AG04450 (cell line): Measurements from ENCODE around the gene CD8B2. TPM values are rescaled to one million over a fixed set of nuclear protein-coding genes. Genes with fewer than 3 reads are reported as not detected.

Experiments
- CTCF ChIA-PET: fragments of 300-600, 350-600 bp; formaldehyde crosslinking; extraction: SDS; loops from one replicate; lab custom pipeline; 2022; ENCODE audit warnings: antibody characterized with exemption, inconsistent platforms; lab: Charles Lee
- POLR2A ChIA-PET: fragments of 350-600 bp; formaldehyde crosslinking; extraction: SDS; loops from one replicate; lab custom pipeline; 2021; ENCODE audit warnings: antibody characterized with exemption, inconsistent platforms; lab: Yijun Ruan, JAX
- DNase-seq: peaks from one replicate; pipeline ENCODE4 v3.0.0-alpha.2; 2011; ENCODE audit warnings: low read depth, low spot score
- H3K27ac ChIP-seq: one replicate; pipeline ENCODE4 v1.5.1; 2012; ENCODE audit warnings: low read depth, low read length, control low read depth
- H3K27me3 ChIP-seq: one replicate; pipeline ENCODE4 v1.6.0; 2012; ENCODE audit warnings: low read length; ENCODE audit not compliant: control insufficient read depth, insufficient read depth
- H3K4me3 ChIP-seq: 2 replicates; pipeline ENCODE4 v1.5.1; 2011; ENCODE audit warnings: mild to moderate bottlenecking, low read depth, low read length, control low read depth
- H3K9me3 ChIP-seq: 2 replicates; pipeline ENCODE4 v1.5.1; 2012; ENCODE audit warnings: low read length; ENCODE audit not compliant: control insufficient read depth, insufficient read depth
- polyA plus RNA-seq: library from polyadenylated mRNA; depleted of rRNA; stranded (reverse); fragments of >200 nt; gene quantifications from 2 replicates; pipeline ENCODE4 v1.2.3, GENCODE V29; 2011
- TF ChIP-seq, protein P1 (sequence below): IDR thresholded peaks from 2 replicates; pipeline ENCODE4 v1.5.1; 2011; ENCODE audit warnings: low read depth, low read length, control low read depth, inconsistent platforms

The CD8B2 gene
- polyA plus RNA-seq, 1 experiment = not detected

DNA sequence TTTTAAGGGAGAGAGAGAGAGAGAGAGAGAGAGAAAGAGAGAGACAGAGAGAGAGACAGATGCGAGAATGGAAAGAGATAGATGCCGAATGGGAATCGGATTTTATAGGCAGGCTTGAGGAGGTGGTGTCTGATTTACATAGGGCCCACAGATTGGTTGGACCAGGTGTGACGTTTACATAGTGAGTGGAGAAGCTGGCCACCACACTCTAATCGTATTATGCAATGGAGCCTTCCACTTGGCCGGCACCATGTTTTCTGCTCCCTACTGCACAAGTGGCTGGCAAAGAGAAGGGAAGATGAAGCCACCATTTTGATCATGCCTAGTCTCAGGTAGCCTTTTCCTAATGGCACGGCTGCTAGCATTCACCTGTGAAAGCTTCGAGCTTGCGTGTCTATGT lies 33.9 kb downstream of the CD8B2 start:
- TF ChIP-seq, protein P1, sequence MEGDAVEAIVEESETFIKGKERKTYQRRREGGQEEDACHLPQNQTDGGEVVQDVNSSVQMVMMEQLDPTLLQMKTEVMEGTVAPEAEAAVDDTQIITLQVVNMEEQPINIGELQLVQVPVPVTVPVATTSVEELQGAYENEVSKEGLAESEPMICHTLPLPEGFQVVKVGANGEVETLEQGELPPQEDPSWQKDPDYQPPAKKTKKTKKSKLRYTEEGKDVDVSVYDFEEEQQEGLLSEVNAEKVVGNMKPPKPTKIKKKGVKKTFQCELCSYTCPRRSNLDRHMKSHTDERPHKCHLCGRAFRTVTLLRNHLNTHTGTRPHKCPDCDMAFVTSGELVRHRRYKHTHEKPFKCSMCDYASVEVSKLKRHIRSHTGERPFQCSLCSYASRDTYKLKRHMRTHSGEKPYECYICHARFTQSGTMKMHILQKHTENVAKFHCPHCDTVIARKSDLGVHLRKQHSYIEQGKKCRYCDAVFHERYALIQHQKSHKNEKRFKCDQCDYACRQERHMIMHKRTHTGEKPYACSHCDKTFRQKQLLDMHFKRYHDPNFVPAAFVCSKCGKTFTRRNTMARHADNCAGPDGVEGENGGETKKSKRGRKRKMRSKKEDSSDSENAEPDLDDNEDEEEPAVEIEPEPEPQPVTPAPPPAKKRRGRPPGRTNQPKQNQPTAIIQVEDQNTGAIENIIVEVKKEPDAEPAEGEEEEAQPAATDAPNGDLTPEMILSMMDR = no peak
- no peak overlapping the region for H3K4me3 ChIP-seq
- peaks cover 3% of the 10 kb centered on the region for H3K27me3 ChIP-seq
- H3K27ac ChIP-seq = no peak overlapping the region
- CTCF ChIA-PET = no interaction called here
- H3K9me3 ChIP-seq = no peaks in the 10 kb centered on the region
- POLR2A ChIA-PET = no interaction called here
- DNase-seq = no peak

DNA sequence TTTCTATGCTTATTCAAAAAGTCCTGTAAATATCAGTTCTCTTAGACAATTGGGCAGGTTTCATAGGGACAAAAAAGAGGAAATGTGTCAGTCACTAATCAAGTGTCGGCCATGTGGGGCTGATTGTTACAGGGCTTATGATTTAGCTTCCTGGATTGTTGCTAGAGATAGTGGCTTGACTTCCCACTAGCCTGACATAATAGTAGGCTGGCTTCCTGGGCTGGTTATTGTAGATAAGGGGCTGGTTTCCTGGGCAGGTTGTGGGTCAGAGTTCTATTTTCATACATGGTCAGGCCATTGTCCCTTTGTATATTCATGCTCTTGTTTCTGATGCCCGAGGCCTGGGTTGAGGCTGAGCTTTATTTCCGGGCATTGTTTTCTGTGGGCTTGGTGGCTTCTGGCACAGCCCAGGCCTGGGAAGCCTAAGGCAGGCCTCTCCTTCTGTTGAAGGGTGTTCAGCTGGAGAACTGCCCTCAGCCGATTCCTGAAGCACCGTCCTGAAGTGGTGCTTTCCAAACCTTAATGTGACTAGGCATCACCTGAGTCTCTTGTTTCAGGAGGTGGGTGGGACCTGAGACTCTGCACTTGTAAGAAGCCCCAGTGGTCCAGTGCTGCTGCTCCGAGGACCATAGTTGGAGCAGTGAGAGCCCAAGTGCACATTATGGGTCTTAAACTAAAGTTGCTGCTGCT lies 37.0 kb downstream of the CD8B2 start:
- no peaks in the 10 kb centered on the region for H3K9me3 ChIP-seq
- H3K27ac ChIP-seq = no peak overlapping the region
- CTCF ChIA-PET = interaction anchor here (0.5 kb wide), 1 partner anchor 303 kb away, joined by 4 read pairs; no protein-coding TSS in a partner anchor
- no peak overlapping the region for H3K4me3 ChIP-seq
- TF ChIP-seq, protein P1 = no peak
- peaks cover 3% of the 10 kb centered on the region for H3K27me3 ChIP-seq
- POLR2A ChIA-PET = no interaction called here
- DNase-seq = no peak

DNA sequence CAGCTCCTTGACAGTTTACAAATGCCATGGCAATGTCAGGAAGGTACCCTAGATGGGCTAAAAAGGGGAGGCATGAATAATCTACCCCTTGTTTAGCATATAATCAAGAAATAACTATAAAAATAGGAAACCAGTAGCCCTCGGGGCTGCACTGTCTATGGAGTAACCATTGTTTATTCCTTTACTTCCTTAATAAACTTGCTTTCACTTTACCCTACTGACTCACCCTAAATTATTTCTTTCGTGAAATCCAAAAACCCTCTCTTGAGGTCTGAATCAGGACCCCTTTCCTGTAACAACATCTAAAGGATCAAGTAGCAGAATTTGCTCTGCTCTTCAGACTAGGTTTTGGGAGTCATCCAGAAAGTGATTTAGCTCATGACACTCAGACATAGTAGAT lies 43.7 kb downstream of the CD8B2 start:
- ChIA-PET CTCF (no interaction called here), POLR2A (no interaction called here)
- no peak overlapping the region for H3K27ac ChIP-seq
- no peak overlapping the region for H3K4me3 ChIP-seq
- DNase-seq = no peak
- H3K9me3 ChIP-seq = no peaks in the 10 kb centered on the region
- no peaks in the 10 kb centered on the region for H3K27me3 ChIP-seq
- TF ChIP-seq, protein P1 = no peak

DNA sequence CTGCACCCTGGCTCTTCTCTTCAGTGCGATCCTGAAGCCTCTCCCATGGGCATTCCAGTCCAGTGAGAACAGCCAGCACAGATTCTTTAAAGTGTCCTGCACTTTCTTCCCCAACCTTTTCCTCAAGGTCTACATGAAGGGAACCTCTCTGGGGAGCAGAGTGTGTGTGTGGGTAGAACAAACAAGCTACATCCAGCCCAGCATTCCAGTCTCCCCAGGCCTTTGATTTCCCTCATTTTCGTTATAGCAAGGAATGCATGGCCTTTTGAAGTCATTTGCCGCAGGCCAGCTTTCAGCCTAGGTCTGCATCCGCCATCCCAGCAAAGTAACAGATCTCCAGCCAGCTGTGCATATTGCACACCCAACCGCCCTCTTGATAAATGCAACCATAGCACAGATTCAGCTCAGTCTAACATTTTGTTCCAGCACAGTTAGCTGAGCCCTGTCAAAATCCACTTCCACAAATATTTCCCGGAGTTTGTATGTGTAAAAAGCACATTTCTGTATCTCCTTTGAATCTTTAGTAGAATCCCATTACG lies 44.6 kb downstream of the CD8B2 start:
- no peaks in the 10 kb centered on the region for H3K27me3 ChIP-seq
- POLR2A ChIA-PET = no interaction called here
- CTCF ChIA-PET = interaction anchor here (1.0 kb wide), 1 partner anchor 11 kb away, joined by 4 read pairs; no protein-coding TSS in a partner anchor
- H3K27ac ChIP-seq = no peak overlapping the region
- H3K9me3 ChIP-seq = no peaks in the 10 kb centered on the region
- DNase-seq = no peak
- H3K4me3 ChIP-seq = no peak overlapping the region
- TF ChIP-seq, protein P1 = no peak

DNA sequence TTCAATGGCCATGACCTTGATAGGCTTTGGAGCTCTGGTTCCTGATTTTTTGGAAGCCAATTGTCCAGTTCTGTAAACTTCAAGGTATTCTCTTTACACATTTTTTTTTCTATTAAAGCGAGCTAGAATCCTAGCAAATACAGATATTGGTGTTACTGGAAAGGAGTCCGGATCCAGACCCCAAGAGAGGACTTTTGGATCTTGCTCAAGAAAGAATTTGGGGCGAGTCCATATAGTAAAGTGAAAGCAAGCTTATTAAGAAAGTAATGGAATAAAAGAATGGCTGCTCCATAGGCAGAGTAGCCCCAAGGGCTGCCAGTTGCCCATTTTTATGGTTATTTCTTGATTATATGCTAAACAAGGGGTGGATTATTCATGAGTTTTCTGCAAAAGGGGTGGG lies 45.1 kb downstream of the CD8B2 start:
- Histone ChIP-seq H3K9me3 (no peaks in the 10 kb centered on the region), H3K4me3 (no peak overlapping the region), H3K27me3 (no peaks in the 10 kb centered on the region), H3K27ac (no peak overlapping the region)
- TF ChIP-seq, protein P1 = no peak
- POLR2A ChIA-PET = no interaction called here
- CTCF ChIA-PET = interaction anchor here (1.0 kb wide), 1 partner anchor 10 kb away, joined by 4 read pairs; no protein-coding TSS in a partner anchor
- no peak for DNase-seq
